Activated gamma-delta T cell (primary cell): ENCODE data around the gene C8G.

ENCODE experiments used
- DNase-seq: peaks from one replicate; lab custom pipeline; 2025; lab: John Stamatoyannopoulos, UW

C8G gene

GRCh38 chr9:136968333-136969127 lies 23.5 kb downstream of the C8G start:
- no peak for DNase-seq

DNA sequence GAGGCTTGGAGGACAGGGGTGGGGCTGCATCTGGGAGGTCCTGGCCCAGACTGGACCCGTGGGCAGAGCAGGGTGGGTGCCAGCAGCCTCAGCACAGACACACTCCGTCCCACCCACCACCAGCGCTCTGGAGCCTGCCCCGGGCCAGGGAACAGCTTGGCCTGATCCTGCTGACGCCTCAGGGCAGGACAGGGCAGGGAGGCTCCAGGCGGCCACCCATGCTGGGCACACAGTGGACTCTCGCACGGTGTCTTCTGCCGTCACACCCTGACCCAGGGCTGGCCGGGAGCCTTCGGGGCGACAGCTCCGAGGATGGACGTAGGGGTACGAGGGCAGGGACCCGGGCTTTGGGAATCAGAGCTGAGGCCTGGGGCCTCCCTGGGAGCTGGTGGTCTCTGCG lies 24.1 kb downstream of the C8G start:
- no peak for DNase-seq

DNA sequence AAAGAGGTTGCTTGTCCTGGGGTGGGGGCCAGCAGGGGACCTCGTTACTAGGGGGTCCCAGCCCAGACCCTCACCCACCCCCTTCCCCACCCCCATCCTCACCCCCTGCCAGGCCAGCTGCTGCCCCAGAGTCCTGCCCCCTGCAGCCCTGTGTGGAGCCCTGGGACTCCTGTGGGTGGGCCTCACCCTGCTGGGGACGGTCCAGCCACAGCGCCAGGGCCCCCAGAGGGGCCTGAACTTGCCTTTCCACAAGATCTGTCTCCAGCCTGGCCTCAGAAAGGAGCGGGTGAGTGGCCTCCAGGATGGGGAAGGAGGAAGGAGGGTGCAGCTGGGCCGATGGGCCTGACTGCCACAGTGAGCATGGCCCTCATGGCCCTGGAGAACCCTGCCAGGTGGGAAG lies 24.7 kb downstream of the C8G start:
- no peak for DNase-seq

GRCh38 chr9:136970361-136970760 lies 25.3 kb downstream of the C8G start:
- no peak for DNase-seq

DNA sequence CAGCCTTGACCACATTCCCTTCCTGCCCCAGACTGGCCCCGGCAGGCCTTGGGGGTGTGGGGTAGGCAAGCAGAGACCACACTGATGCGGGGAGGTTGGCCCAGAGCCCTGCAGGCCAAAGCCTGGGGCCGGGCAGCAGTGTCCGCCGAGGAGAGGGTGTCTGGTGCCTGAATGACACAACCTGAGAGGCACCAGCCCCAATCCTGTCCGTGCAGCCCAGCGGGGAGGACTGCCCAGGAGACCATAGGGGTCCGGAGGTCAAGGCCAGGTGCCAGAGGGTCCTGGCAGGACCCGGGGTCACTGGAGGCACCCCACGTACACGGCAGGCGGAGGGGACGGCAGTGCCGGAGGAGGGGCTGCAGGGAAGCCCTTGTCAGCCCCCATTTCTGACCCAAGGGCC lies 26.7 kb downstream of the C8G start:
- DNase-seq, result no peak

GRCh38 chr9:136972335-136972734 lies 27.3 kb downstream of the C8G start:
- no peak for DNase-seq

DNA sequence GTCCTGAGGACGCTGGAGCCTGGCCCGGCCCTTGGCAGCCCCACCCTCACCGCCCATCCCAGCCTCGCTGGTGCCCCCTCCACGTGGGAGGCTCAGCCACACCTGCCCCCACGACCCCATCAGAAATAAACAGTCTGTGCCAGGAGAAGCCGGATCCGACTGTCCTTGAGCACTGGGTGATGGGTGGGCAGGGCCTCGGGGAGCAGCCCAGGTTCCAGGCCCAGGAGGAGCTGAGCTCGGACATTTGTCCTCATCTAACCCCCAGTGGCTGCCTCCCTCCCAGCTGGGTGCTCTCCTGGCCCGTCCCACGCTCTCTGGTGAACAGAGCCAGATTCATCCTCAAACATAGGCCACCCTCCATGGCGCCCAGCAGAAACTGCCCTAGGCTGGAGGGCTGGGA lies 27.7 kb downstream of the C8G start:
- DNase-seq, result no peak

DNA sequence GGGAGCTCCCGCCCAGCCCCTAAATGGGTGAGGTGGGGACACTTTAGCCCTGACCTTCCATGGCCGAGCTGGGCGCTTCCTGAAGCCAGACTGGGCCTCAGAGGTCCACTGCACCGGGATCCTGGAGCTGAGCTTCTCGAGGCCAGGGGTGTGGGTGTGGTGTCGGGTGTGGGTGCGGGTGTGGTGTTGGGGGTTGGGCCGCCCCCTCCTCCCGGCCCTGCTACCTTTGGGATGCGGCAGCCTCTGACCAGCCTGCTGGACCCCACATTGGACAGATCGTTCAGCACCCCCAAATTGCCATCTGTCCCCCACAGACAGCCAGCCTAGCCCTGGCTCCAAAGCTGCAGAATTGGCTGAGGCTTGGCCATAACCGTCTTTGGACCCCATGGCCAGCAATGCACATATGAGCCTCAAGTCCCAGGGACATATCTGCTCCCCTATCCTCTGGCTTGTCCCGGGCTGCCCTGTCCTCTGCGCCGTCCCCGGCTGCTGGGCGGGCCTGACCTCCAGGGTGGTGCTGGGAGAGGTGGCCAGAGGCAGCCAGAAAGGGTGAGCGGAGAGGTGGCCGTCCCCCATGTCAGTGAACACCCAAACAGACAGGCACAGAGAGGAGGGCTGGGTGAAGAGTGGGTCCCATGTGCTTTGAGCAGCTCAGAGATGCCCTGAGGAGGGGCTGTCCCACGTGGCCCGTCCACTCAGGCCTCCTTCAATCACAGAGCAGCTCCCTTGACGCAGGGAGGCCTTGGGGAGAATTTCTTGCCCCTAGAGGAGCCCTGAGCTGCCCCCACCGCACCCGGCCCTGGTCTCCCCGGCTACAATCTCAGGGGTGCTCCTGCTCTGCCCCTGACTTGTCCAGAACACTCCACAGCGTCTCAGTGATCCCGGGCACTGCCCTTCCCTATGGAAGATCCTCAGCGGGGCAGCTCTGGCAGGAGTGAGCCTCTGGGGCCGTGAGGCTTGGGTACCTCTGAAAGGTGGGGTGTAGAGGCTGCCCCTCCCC lies 28.9 kb downstream of the C8G start:
- no peak for DNase-seq

GRCh38 chr9:136974817-136975535 lies 29.9 kb downstream of the C8G start:
- DNase-seq, result no peak

GRCh38 chr9:136975644-136976043 lies 30.6 kb downstream of the C8G start:
- DNase-seq, result no peak

DNA sequence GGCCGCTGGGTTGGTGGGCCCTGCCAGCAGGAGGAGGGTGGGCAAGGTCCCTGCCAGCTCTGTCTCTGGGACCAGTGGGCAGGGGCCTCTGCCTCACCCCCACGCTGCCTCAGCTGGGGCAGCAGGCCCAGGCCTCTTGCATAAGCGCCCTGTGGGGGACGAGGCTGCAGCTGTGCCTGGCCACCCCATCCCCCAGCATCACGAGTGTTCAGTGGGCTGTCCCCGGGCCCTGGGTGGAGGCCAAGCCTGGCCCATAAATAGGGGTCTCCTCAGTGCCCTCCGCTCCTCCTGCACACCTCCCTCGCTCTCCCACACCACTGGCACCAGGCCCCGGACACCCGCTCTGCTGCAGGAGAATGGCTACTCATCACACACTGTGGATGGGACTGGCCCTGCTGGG lies 32.2 kb downstream of the C8G start, which contains the start of gene PTGDS:
Gene PTGDS, plus strand, starts transcription at position 282 of the 400 bp plus-strand sequence. Its CDS starts 75 bp downstream, at position 357.
- DNase-seq, result no peak

GRCh38 chr9:136977649-136978072 lies 32.6 kb downstream of the C8G start:
- no peak for DNase-seq

DNA sequence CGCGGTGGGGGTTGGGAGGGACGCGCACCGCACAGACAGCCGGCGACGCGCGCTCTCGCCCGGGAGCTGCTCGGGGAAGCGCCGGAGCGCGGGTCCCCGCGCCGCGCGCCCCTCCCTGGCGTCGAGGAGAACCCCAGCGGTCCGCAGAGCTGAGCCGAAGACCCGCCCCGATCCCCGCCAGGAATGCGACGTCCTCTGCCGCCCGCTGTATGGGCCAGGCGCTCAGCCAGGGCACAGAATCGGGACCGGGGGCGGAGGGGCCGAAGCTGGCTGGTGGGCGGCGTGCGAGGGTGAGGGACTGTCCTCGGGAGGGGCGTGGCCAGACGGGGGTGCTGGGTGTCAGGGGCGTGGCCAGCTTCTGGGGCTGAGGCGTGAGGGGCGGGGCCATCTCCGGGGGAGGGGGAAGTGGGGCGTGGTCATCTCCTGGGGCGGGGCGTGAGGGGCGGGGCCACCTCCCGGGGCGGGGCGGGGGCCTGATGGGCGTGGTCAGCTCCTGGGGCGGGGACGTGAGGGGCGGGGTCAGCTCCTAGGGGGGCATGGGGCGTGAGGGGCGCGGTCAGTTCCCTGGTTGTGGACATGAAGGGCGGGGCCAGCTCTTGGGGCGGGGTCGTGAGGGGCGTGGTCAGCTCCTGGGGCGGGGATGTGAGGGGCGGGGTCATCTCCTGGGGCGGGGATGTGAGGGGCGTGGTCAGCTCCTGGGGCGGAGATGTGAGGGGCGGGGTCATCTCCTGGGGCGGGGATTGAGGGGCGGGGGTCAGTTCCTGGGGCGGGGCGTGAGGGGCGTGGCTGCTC lies 33.2 kb downstream of the C8G start:
- peak; percentile 75 for DNase-seq

- no peak for DNase-seq
Observed at GRCh38 chr9:136978865-136979544, 34.0 kb downstream of the C8G start.

- no peak for DNase-seq
Observed at GRCh38 chr9:136979769-136980587, 34.9 kb downstream of the C8G start.

- DNase-seq, result no peak
Observed at GRCh38 chr9:136980669-136981478, 35.8 kb downstream of the C8G start.

DNA sequence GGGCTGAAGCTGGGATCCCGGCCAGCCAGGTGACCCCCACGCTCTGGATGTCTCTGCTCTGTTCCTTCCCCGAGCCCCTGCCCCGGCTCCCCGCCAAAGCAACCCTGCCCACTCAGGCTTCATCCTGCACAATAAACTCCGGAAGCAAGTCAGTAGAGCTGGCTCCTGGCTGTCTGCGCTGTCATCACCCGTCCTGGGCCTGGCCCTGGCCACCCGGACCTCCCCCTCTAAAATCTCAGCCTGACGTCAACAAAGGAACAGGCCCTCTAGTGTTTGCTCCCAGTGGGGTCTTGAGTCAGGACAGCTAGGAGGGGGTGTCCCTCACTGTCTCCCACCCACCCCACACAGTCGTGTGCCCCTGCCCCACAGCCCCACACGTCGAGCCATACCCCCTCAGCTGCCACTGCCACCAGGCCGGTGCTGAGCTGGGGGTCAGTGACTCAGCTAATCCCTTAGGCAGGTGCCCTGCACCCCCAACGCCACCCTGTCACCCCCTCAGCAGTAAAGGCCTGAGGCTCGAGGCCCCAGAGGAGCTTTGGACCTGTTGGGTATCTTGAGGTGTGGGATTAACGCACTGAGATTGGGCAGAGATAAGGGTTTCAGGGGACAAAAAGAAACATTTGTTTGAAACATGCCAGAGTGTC lies 36.7 kb downstream of the C8G start:
- no peak for DNase-seq
